HepG2 (cell line): ENCODE data around the gene PLXNC1. TPM values are rescaled to one million over a fixed set of nuclear protein-coding genes. Genes with fewer than 3 reads are reported as not detected.

ENCODE experiments used
- DMAP1 ChIP-seq: IDR thresholded peaks from 2 replicates; pipeline ENCODE4 v1.6.1; 2016
- E2F2 ChIP-seq: sonication (generic); formaldehyde crosslinking; IDR thresholded peaks from 2 replicates; pipeline ENCODE4 v1.4.0; 2020; ENCODE audit warnings: missing genetic modification reagents, borderline replicate concordance
- ETV6 ChIP-seq: sonication (generic); formaldehyde crosslinking; conservative IDR thresholded peaks from 2 replicates; pipeline ENCODE4 v1.4.0; 2020; ENCODE audit warnings: missing genetic modification reagents
- GABPB1 ChIP-seq: IDR thresholded peaks from 2 replicates; pipeline ENCODE4 v1.6.1; 2016; ENCODE audit warnings: mild to moderate bottlenecking, missing genetic modification reagents, moderate library complexity, missing compliant biosample characterization
- HDAC2 ChIP-seq: sonication (generic); formaldehyde crosslinking; IDR thresholded peaks from 2 replicates; pipeline ENCODE4 v1.4.0; 2020; ENCODE audit warnings: missing genetic modification reagents
- HOXA5 ChIP-seq: sonication (generic); formaldehyde crosslinking; IDR thresholded peaks from 2 replicates; pipeline ENCODE4 v1.4.0; 2020; ENCODE audit warnings: missing genetic modification reagents
- KDM4B ChIP-seq: sonication (generic); formaldehyde crosslinking; IDR thresholded peaks from 2 replicates; pipeline ENCODE4 v1.4.0; 2020; ENCODE audit warnings: missing genetic modification reagents
- MEIS2 ChIP-seq: sonication (generic); formaldehyde crosslinking; IDR thresholded peaks from 2 replicates; pipeline ENCODE4 v1.9.0; 2021; ENCODE audit warnings: mild to moderate bottlenecking, missing genetic modification reagents
- NFE2 ChIP-seq: sonication (generic); formaldehyde crosslinking; IDR thresholded peaks from 2 replicates; pipeline ENCODE4 v1.4.0; 2020; ENCODE audit warnings: missing genetic modification reagents
- NR2F1 ChIP-seq, 2 experiments: fragments of 450-650 bp in 1 of 2; formaldehyde crosslinking in 1 of 2; IDR thresholded peaks; 2 replicates each; pipeline versions ENCODE4 v1.5.0 to v1.6.1; 2016 to 2020; ENCODE audit warnings: mild to moderate bottlenecking in 1 of 2, missing compliant biosample characterization in 1 of 2, missing genetic modification reagents in 1 of 2, moderate library complexity in 1 of 2
- RFXAP ChIP-seq: sonication (generic); formaldehyde crosslinking; IDR thresholded peaks from 2 replicates; pipeline ENCODE4 v1.4.0; 2020; ENCODE audit warnings: missing genetic modification reagents, borderline replicate concordance
- RXRB ChIP-seq: IDR thresholded peaks from 2 replicates; pipeline ENCODE4 v1.6.1; 2016; ENCODE audit warnings: borderline replicate concordance, missing genetic modification reagents, missing compliant biosample characterization
- ZNF232 ChIP-seq: sonication (generic); formaldehyde crosslinking; IDR thresholded peaks from 2 replicates; pipeline ENCODE4 v1.4.0; 2020; ENCODE audit warnings: missing genetic modification reagents, borderline replicate concordance
- ZNF512B ChIP-seq: sonication (generic); formaldehyde crosslinking; IDR thresholded peaks from 2 replicates; pipeline ENCODE4 v1.5.1; 2020; ENCODE audit warnings: missing genetic modification reagents, mild to moderate bottlenecking, borderline replicate concordance
- ZSCAN31 ChIP-seq: sonication (generic); formaldehyde crosslinking; IDR thresholded peaks from 2 replicates; pipeline ENCODE4 v1.5.0; 2020; ENCODE audit warnings: low read depth, mild to moderate bottlenecking, missing genetic modification reagents
- polyA plus RNA-seq, 8 experiments: library from polyadenylated mRNA; depleted of rRNA in 3 of 8; stranded (reverse) in 7 of 8; unstranded in 1 of 8; fragments of >200 nt; fragmentation: Illumina TruSeq in 4 of 8; extraction: Trizol in 4 of 8; gene quantifications; 2 replicates each; pipeline versions ENCODE4 v1.2.1 to v1.2.3, GENCODE V29; 2011 to 2016; ENCODE audit warnings: low read depth in 4 of 8, missing spikeins in 1 of 8, mixed read lengths in 1 of 8; ENCODE audit not compliant: insufficient read depth in 1 of 8
- total RNA-seq, 5 experiments: library from RNA; depleted of rRNA; stranded (reverse); fragments of >200 nt; fragmentation: Illumina TruSeq; extraction: Trizol; gene quantifications; 2 replicates each; pipeline ENCODE4 v1.2.3, GENCODE V29; 2016; ENCODE audit warnings: low read depth in 1 of 5
- TF ChIP-seq, protein P1 (sequence below): IDR thresholded peaks from 2 replicates; pipeline ENCODE4 v1.6.1; 2012; ENCODE audit warnings: low read length, improper control_type of control experiment
- TF ChIP-seq, protein P2 (sequence below): sonication (generic); formaldehyde crosslinking; IDR thresholded peaks from 2 replicates; pipeline ENCODE4 v1.4.0; 2020; ENCODE audit warnings: missing genetic modification reagents
- TF ChIP-seq, protein P3 (sequence below): sonication (generic); formaldehyde crosslinking; IDR thresholded peaks from 2 replicates; pipeline ENCODE4 v1.5.1; 2020; ENCODE audit warnings: mild to moderate bottlenecking, missing genetic modification reagents, moderate library complexity
- TF ChIP-seq, protein P4 (sequence below): sonication (generic); formaldehyde crosslinking; IDR thresholded peaks from 2 replicates; pipeline ENCODE4 v1.4.0; 2020; ENCODE audit warnings: missing genetic modification reagents

PLXNC1 gene
- total and polyA plus RNA-seq, 2 of the 13 experiments (the other 11 are each of a cell fraction or from before 2014, with no cell fraction given), result 6.6 to 11.2 TPM

DNA sequence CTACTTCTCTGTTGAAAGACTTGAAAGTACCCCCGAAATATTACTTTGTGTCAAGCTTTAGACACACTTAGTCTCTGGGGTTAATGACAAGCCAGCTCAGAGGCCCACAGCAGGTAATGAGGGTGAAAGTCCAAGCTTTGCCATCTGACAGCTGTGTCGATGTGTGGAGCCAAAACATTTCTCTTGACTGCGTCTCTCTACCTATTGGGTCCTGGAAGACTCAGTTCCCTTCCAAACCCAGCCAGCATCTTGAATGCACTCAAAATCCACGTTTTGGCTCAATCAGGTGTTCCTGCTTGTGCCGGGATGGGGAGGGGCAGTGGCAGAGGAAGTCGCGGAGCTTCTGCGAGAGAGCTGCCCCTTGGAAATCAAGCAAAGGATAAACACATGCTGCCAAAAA, 3.2 kb downstream of the PLXNC1 start (continued):
- TF ChIP-seq, protein P1, sequence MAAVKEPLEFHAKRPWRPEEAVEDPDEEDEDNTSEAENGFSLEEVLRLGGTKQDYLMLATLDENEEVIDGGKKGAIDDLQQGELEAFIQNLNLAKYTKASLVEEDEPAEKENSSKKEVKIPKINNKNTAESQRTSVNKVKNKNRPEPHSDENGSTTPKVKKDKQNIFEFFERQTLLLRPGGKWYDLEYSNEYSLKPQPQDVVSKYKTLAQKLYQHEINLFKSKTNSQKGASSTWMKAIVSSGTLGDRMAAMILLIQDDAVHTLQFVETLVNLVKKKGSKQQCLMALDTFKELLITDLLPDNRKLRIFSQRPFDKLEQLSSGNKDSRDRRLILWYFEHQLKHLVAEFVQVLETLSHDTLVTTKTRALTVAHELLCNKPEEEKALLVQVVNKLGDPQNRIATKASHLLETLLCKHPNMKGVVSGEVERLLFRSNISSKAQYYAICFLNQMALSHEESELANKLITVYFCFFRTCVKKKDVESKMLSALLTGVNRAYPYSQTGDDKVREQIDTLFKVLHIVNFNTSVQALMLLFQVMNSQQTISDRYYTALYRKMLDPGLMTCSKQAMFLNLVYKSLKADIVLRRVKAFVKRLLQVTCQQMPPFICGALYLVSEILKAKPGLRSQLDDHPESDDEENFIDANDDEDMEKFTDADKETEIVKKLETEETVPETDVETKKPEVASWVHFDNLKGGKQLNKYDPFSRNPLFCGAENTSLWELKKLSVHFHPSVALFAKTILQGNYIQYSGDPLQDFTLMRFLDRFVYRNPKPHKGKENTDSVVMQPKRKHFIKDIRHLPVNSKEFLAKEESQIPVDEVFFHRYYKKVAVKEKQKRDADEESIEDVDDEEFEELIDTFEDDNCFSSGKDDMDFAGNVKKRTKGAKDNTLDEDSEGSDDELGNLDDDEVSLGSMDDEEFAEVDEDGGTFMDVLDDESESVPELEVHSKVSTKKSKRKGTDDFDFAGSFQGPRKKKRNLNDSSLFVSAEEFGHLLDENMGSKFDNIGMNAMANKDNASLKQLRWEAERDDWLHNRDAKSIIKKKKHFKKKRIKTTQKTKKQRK, result no peak
- no peak for TF ChIP-seq ETV6 (CRISPR knock-in tag)
- TF ChIP-seq NFE2 (CRISPR knock-in tag), result no peak
- no peak for TF ChIP-seq ZNF232 (CRISPR knock-in tag)
- 0 out of 2 replicates have a peak, but pooled peaks have one; percentile 36 for TF ChIP-seq ZNF512B (CRISPR knock-in tag)
- TF ChIP-seq RFXAP, result no peak
- no peak for TF ChIP-seq KDM4B (CRISPR knock-in tag)
- TF ChIP-seq RXRB (CRISPR knock-in tag), result peak; percentile 57; the same call in 1 of the 2 replicates
- no peak for TF ChIP-seq NR2F1 (CRISPR knock-in tag; IDR thresholded peaks at IDR 0.05)
- TF ChIP-seq, protein P2, sequence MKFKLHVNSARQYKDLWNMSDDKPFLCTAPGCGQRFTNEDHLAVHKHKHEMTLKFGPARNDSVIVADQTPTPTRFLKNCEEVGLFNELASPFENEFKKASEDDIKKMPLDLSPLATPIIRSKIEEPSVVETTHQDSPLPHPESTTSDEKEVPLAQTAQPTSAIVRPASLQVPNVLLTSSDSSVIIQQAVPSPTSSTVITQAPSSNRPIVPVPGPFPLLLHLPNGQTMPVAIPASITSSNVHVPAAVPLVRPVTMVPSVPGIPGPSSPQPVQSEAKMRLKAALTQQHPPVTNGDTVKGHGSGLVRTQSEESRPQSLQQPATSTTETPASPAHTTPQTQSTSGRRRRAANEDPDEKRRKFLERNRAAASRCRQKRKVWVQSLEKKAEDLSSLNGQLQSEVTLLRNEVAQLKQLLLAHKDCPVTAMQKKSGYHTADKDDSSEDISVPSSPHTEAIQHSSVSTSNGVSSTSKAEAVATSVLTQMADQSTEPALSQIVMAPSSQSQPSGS, result peak; percentile 43; the same call in 1 of the 2 replicates
- peak; percentile 64 for TF ChIP-seq HDAC2 (CRISPR knock-in tag)
- TF ChIP-seq, protein P3, sequence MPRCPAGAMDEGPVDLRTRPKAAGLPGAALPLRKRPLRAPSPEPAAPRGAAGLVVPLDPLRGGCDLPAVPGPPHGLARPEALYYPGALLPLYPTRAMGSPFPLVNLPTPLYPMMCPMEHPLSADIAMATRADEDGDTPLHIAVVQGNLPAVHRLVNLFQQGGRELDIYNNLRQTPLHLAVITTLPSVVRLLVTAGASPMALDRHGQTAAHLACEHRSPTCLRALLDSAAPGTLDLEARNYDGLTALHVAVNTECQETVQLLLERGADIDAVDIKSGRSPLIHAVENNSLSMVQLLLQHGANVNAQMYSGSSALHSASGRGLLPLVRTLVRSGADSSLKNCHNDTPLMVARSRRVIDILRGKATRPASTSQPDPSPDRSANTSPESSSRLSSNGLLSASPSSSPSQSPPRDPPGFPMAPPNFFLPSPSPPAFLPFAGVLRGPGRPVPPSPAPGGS, result no peak
- TF ChIP-seq E2F2 (CRISPR knock-in tag), result no peak
- no peak for TF ChIP-seq GABPB1 (CRISPR knock-in tag)
- TF ChIP-seq, protein P4, sequence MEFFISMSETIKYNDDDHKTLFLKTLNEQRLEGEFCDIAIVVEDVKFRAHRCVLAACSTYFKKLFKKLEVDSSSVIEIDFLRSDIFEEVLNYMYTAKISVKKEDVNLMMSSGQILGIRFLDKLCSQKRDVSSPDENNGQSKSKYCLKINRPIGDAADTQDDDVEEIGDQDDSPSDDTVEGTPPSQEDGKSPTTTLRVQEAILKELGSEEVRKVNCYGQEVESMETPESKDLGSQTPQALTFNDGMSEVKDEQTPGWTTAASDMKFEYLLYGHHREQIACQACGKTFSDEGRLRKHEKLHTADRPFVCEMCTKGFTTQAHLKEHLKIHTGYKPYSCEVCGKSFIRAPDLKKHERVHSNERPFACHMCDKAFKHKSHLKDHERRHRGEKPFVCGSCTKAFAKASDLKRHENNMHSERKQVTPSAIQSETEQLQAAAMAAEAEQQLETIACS (CRISPR knock-in tag), result no peak
- peak; percentile 91 for TF ChIP-seq MEIS2 (CRISPR knock-in tag)
- TF ChIP-seq ZSCAN31 (CRISPR knock-in tag), result peak; percentile 74
- 0 out of 2 replicates have a peak, but pooled peaks have one; percentile 34 for TF ChIP-seq DMAP1
- 0 out of 2 replicates have a peak, but pooled peaks have one; percentile 36 for TF ChIP-seq HOXA5 (CRISPR knock-in tag)
